ENCODE results near the gene LRRFIP2.

DNA sequence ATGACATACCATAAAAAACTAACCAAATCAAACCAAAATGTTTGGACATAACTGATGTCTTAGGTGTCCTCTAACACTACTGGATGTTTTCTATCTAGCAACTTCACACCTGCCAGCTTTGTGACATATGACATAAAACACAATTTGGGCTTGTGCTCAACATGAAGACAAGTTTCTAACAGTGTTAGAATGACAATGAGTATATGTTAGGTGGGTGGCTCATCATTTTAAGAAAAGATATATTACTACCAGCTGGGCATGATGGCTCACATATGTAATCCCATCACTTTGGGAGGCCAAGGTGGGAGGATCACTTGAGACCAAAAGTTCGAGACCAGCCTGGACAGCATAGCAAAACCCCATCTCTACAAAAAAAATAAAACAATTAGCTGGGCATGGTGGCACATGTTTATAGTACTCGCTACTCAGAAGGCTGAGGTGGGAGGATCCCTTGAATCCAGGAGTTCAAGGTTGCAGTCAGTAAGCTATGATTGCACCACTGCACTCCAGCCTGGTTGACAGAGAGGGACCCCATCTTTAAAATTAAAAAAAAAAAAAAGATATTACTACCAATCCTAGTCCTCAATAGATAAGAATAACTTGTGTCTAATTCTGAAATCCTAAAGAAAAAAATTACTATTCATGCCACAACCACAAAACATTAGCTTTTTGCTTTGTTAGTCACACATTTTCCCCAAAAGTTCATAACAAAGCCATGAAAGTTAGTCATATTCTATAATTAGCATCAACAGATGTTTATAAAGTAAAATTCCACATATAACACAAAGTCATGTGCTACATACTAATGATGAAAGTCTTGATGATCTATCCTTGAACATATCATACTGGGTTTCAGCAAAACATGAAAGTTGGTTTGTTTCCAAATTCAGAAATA lies 59.9 kb downstream of the LRRFIP2 start:
- TF ChIP-seq, protein P1, sequence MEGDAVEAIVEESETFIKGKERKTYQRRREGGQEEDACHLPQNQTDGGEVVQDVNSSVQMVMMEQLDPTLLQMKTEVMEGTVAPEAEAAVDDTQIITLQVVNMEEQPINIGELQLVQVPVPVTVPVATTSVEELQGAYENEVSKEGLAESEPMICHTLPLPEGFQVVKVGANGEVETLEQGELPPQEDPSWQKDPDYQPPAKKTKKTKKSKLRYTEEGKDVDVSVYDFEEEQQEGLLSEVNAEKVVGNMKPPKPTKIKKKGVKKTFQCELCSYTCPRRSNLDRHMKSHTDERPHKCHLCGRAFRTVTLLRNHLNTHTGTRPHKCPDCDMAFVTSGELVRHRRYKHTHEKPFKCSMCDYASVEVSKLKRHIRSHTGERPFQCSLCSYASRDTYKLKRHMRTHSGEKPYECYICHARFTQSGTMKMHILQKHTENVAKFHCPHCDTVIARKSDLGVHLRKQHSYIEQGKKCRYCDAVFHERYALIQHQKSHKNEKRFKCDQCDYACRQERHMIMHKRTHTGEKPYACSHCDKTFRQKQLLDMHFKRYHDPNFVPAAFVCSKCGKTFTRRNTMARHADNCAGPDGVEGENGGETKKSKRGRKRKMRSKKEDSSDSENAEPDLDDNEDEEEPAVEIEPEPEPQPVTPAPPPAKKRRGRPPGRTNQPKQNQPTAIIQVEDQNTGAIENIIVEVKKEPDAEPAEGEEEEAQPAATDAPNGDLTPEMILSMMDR (IDR thresholded peaks at IDR 0.05) = no peak
- no peak for TF ChIP-seq POLR2A (IDR thresholded peaks at IDR 0.05)

Data from heart left ventricle (tissue), 13 donors.